GM19328 (cell line): ENCODE measurements around the gene RRH.

Source experiments
- ATAC-seq: cut with Tn5 transposase; IDR thresholded peaks from one replicate; pipeline ENCODE4 v1.9.1; 2021; ENCODE audit warnings: mild to moderate bottlenecking, moderate library complexity; ENCODE audit not compliant: unreplicated experiment

Gene RRH

GRCh38 chr4:109879636-109880314 is 52.0 kb downstream of the RRH start:
- ATAC-seq: no peak

- ATAC-seq: no peak
Observed at GRCh38 chr4:109886303-109886702, 58.5 kb downstream of the RRH start.

GRCh38 chr4:109887071-109887470 is 59.3 kb downstream of the RRH start:
- no peak for ATAC-seq

DNA sequence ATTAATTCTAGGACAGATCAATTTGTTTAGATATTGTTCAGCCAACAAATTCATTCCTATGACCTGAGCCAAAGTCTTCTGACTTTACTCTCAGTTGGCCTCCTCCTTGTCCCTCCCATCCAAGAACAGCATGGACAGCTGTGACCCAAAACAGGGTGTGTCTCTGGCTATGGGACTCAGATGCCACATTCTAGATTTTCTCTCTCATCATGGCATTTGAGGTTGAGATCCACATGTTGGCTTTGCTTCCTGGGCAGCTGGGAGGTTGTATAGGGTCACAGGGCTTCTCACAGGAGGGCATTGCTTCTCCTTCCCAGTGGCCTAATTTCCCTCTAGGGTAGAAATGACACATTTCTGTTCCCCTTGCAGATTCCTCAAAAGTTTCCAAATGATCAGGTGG is 62.3 kb downstream of the RRH start:
- ATAC-seq: no peak
